IPS-18a (cell line): Measurements from ENCODE around the gene PLCB1.

Source experiments
- H3K27ac ChIP-seq: one replicate; pipeline ENCODE4 v1.5.1; 2013; ENCODE audit warnings: low read length
- H3K27me3 ChIP-seq: one replicate; pipeline ENCODE4 v1.6.1; 2013; ENCODE audit warnings: mild to moderate bottlenecking, low read length; ENCODE audit not compliant: control insufficient read depth, insufficient read depth
- H3K36me3 ChIP-seq: one replicate; pipeline ENCODE4 v1.6.1; 2013; ENCODE audit warnings: low read depth, low read length; ENCODE audit not compliant: control insufficient read depth
- H3K4me1 ChIP-seq: one replicate; pipeline ENCODE4 v1.6.1; 2013; ENCODE audit warnings: low read depth, low read length; ENCODE audit not compliant: control insufficient read depth
- H3K4me3 ChIP-seq: one replicate; pipeline ENCODE4 v1.5.1; 2013; ENCODE audit warnings: low read length
- H3K9ac ChIP-seq: one replicate; pipeline ENCODE4 v1.6.1; 2013; ENCODE audit warnings: mild to moderate bottlenecking, low read length, moderate library complexity
- H3K9me3 ChIP-seq: one replicate; pipeline ENCODE4 v1.6.1; 2013; ENCODE audit warnings: low read depth, low read length; ENCODE audit not compliant: control insufficient read depth

Gene PLCB1

DNA sequence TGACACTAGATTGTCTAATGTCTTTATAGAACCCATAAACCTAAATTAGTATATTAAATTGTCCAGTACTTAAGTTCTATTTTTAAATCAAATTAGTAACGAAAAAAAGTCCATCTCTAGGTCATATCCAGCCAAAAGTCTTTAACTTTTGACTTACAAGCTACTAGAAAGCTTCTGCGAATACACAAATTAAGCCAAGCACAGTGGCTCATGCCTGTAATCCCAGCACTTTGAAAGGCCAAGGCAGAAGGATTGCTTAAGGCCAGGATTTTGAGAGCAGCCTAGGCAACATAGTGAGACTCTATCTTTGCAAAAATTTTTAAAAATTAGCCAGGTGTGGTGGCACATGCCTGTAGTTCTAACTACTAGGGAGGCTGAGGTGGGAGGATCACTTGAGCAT is 516.4 kb downstream of the PLCB1 start:
- Histone ChIP-seq H3K36me3 (no peaks in the 10 kb centered on the region), H3K27ac (no peak overlapping the region), H3K9me3 (no peaks in the 10 kb centered on the region), H3K4me3 (no peak overlapping the region), H3K27me3 (no peaks in the 10 kb centered on the region), H3K4me1 (no peaks in the 10 kb centered on the region), H3K9ac (no peak overlapping the region)

DNA sequence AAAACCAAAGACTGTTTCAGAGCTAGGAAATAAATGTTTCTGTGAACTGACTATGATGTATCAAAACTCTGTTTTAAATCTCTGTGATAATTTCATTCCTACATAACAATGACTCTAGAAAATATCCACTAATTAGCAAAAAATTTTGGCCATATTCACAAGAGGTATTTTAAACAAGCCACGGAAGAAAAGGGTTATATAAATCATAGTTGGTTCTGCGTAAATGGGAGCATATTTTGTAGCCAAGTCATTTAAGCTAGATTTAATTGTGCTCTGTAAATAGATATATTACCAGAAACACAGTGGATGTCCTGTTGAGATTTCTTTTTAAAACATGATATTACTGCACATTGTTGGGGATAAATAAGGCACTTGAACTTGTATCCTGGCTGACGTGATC is 520.3 kb downstream of the PLCB1 start:
- H3K36me3 ChIP-seq, result no peaks in the 10 kb centered on the region
- no peaks in the 10 kb centered on the region for H3K4me1 ChIP-seq
- no peaks in the 10 kb centered on the region for H3K27me3 ChIP-seq
- H3K4me3 ChIP-seq, result no peak overlapping the region
- no peaks in the 10 kb centered on the region for H3K9me3 ChIP-seq
- H3K9ac ChIP-seq, result no peak overlapping the region
- H3K27ac ChIP-seq, result no peak overlapping the region

DNA sequence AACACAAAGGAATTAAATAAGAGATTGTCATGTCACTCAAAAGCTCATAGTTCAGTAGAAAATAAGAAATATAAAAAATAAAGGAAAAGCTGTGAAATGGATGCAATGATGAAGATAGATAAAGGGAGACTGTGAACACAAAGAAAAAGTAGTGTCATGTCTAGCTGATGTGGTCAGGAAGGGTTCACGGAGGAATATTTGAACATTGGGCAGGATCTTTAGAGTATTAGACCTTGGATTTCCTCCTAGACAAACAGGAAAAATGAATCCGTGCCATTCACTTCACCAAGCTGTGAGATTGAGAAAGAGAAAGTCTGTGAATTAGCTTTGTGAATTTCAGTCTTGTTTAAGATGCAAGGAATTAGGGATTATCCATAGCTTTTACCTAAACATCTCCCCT is 522.4 kb downstream of the PLCB1 start:
- Histone ChIP-seq H3K27ac (no peak overlapping the region), H3K27me3 (no peaks in the 10 kb centered on the region), H3K36me3 (no peaks in the 10 kb centered on the region), H3K4me3 (no peak overlapping the region), H3K9me3 (no peaks in the 10 kb centered on the region), H3K9ac (no peak overlapping the region), H3K4me1 (no peaks in the 10 kb centered on the region)

DNA sequence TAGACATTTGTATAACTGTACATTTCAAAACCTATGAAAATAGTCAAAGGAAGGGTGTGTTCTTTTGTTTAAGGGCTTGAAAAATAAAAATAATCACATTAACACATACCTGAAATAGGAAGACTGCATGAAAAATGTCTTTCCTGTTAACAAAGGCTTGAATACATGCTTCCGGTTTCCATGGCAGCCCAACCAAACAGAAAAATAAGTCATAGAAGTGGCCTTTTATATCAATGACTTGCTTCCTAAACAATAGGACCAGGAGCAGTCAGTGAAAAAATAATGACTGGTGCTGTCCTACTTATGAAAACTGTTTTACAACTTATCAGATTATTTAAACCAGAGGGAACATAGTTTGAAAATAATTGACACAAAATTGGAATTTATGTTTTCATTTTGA is 524.3 kb downstream of the PLCB1 start:
- no peaks in the 10 kb centered on the region for H3K4me1 ChIP-seq
- no peaks in the 10 kb centered on the region for H3K36me3 ChIP-seq
- H3K9ac ChIP-seq, result no peak overlapping the region
- H3K4me3 ChIP-seq, result no peak overlapping the region
- no peaks in the 10 kb centered on the region for H3K9me3 ChIP-seq
- no peak overlapping the region for H3K27ac ChIP-seq
- no peaks in the 10 kb centered on the region for H3K27me3 ChIP-seq

DNA sequence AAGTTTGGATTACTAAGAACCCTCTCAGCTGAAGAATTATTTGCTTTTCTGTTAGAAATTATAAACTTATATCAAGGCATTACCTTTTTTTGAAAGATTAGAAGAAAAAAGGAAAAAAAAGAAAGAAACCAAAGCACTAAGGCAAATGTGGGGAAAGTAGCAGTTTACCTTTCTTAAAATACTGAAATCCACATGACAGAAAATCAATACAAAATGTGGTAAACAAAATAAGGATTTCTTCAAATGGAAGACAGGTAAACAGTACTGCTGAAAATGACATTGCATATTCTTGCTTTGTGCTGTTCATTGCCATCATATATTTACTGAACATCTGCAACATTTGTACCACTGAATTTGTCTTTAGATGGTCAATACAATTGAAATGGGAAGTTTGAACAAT is 525.6 kb downstream of the PLCB1 start:
- H3K4me3 ChIP-seq, result no peak overlapping the region
- H3K9me3 ChIP-seq, result no peaks in the 10 kb centered on the region
- no peaks in the 10 kb centered on the region for H3K27me3 ChIP-seq
- no peaks in the 10 kb centered on the region for H3K4me1 ChIP-seq
- no peaks in the 10 kb centered on the region for H3K36me3 ChIP-seq
- H3K9ac ChIP-seq, result no peak overlapping the region
- H3K27ac ChIP-seq, result no peak overlapping the region

DNA sequence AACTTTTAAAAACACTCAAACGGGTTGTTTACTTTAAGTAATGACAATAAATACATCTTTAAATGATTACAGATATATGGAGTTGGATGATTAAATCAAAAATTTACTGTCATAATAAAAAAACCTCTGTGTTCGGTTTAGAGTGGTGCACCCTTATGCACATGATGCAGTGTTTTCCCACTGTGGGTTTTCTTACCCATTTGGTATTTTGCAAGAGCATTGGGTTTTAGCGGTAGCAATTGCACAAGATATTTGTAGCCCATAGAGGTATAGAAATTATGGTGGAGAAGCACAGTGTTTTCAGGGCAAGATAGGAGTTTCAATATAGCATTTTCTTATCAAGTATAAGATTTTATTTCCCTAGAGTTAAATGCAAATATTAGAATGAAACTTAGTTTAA is 526.0 kb downstream of the PLCB1 start:
- H3K9ac ChIP-seq, result no peak overlapping the region
- H3K4me3 ChIP-seq, result no peak overlapping the region
- H3K27me3 ChIP-seq, result no peaks in the 10 kb centered on the region
- no peaks in the 10 kb centered on the region for H3K36me3 ChIP-seq
- no peaks in the 10 kb centered on the region for H3K4me1 ChIP-seq
- no peaks in the 10 kb centered on the region for H3K9me3 ChIP-seq
- no peak overlapping the region for H3K27ac ChIP-seq

DNA sequence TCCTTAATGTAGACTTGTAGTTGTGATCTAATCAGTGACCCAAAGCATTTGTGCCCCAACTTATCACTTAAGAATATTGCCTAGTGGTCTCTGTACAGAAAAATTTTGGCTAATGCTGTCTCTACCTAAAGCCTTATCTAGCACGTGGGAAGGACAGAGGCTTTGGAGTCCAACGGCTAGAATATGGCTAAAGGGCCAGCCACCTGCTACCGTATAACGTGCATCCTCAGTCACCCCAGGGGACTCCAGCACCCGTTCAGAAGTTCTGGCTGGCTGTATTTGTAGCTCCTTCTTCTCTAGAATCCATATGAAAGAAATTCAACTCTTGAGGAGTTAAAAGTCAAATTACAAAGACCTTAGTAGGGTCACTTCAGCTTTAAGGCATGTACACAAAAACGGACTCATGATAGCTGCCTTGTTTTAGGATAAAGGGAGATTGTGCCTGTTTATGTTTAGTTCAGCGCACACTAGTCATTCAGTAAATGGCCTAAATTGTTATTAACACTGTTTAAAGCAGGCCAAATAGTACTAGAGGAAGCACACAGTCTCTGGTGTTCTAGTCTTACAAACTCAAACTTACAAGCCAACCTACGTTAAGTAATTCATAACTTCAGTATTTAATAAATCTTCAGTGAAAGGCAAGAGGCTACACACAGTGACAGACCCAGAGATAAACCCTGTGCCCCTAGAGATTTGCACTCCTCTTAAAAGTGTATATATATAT is 529.3 kb downstream of the PLCB1 start:
- Histone ChIP-seq H3K9me3 (no peaks in the 10 kb centered on the region), H3K27me3 (no peaks in the 10 kb centered on the region), H3K4me1 (no peaks in the 10 kb centered on the region), H3K27ac (no peak overlapping the region), H3K9ac (no peak overlapping the region), H3K4me3 (no peak overlapping the region), H3K36me3 (no peaks in the 10 kb centered on the region)

DNA sequence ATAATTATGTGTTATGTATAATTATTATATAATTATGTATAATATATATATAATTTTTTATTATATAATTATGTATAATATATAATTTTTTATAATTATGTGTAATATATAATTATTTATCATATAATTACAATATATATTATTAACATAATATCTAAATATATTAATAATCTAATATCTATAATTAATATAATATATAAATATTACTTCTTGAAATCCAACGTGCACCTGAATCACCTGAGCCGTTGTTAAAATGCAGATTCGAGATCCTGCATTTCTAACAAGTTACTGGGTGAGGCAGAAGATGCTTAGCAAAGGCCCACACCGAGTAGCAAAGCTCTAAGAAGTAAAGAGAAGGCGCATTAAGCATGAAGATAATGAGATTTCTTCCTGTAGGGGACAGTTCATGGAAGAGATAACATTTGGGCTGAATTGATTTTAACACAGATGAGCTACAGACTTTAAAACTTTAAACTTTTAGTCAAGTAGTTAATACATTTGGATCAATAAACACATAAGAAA is 530.4 kb downstream of the PLCB1 start:
- Histone ChIP-seq H3K4me1 (no peaks in the 10 kb centered on the region), H3K4me3 (no peak overlapping the region), H3K36me3 (no peaks in the 10 kb centered on the region), H3K9ac (no peak overlapping the region), H3K27ac (no peak overlapping the region), H3K9me3 (no peaks in the 10 kb centered on the region), H3K27me3 (no peaks in the 10 kb centered on the region)

DNA sequence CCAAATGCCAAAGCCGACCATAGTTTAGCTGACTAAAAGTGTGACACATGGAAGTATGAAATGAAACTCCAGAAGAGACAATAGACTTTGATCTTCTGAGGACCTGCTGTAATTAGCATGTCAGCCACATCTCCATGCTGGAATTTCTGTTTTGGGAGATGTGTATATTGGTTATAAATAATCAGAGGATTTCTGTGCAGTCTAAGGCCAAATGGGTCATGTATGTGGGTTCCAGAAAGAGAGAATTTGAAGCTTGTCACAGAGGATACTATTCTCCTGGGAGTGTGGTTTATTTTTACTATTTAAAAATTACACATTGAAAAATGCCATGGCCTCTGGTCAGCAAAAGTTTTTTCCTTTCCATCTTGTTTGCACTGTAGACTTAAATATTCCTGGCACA is 531.4 kb downstream of the PLCB1 start:
- Histone ChIP-seq H3K4me1 (no peaks in the 10 kb centered on the region), H3K9me3 (no peaks in the 10 kb centered on the region), H3K27ac (no peak overlapping the region), H3K36me3 (no peaks in the 10 kb centered on the region), H3K9ac (no peak overlapping the region), H3K27me3 (no peaks in the 10 kb centered on the region), H3K4me3 (no peak overlapping the region)

DNA sequence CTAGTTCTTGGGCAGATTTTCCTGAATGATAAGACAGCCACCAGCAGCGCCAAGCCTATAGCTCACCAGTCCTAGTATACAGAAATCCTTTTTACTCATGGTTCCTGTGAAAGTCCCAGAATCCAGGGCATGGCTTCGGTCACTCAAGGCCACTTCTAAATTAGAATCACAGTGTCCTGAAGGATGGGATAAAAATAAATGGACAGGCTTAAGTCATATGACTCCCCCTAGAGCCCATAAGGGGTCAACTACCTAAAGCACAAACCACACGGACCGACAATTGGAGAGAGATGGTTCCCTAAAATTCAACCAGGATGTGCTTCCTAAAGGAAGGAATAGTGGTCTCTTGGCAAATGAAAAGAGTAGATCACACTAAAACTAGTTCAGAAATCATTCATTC is 532.7 kb downstream of the PLCB1 start:
- Histone ChIP-seq H3K27me3 (no peaks in the 10 kb centered on the region), H3K27ac (no peak overlapping the region), H3K36me3 (no peaks in the 10 kb centered on the region), H3K4me1 (no peaks in the 10 kb centered on the region), H3K4me3 (no peak overlapping the region), H3K9ac (no peak overlapping the region), H3K9me3 (no peaks in the 10 kb centered on the region)

DNA sequence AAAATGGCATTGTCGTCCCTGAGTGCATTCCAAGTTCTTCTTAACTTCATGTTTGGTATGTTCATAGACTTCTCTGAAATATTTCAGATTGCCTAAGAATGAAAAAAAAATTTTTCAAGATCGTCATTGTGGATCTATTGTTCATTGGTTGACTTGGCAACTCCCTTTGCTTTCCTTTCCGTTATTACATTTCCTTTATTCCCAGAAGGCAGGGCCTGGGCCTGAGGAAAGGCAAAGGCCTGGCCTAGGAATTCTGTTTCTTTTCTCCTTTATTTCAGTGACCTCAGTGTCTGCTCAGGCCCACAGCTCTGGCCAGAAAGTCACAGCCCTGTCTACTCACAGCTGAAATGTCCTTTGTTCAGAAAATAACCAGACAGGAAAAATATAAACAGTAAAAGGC is 535.2 kb downstream of the PLCB1 start:
- Histone ChIP-seq H3K27me3 (no peaks in the 10 kb centered on the region), H3K9ac (no peak overlapping the region), H3K36me3 (no peaks in the 10 kb centered on the region), H3K4me3 (no peak overlapping the region), H3K4me1 (no peaks in the 10 kb centered on the region), H3K9me3 (no peaks in the 10 kb centered on the region), H3K27ac (no peak overlapping the region)

DNA sequence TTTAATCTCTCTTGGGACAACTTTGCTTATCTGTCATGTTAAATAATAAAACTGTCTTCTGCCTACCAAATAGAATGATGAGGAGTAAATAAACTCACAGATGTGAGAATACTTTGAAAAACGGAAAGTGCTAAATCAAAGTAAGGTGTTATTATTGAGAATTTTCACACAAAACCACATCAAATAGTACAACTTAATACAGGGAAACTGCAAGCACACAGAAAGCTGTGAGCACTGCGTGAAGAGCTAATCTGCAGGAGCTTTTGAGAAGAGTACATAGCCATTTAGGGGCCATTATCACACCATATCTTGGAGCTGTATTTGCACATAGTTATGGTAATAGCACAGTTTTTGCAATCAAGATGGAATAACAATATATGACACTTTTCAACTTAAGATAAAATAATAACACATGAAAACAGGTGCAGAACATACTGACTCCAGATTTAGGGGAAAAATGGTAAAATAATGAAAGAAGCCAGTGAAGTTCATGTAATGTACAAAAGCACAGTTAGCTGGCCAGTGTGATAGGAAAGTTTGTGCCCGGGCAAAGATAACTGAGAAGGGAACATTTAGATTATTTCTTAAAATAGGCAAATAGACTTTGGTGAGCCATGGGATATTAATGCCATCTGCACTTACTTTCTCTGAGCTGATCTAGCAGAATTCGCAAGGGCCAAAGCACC is 538.3 kb downstream of the PLCB1 start:
- no peak overlapping the region for H3K4me3 ChIP-seq
- H3K9me3 ChIP-seq, result no peaks in the 10 kb centered on the region
- no peaks in the 10 kb centered on the region for H3K36me3 ChIP-seq
- no peak overlapping the region for H3K9ac ChIP-seq
- no peaks in the 10 kb centered on the region for H3K27me3 ChIP-seq
- no peaks in the 10 kb centered on the region for H3K4me1 ChIP-seq
- no peak overlapping the region for H3K27ac ChIP-seq
